ENCODE data around the gene PARS2.
A peak's percentile ranks its signal among the peaks of the same experiment; 100 is the strongest.

The PARS2 gene

GRCh38 chr1:54764133-54764921 lies at the start of gene PARS2:
PARS2 (minus strand) TSS chr1:54764523; CDS start chr1:54759161, 5,362 bp downstream.
- peak; percentile 100 for DNase-seq

DNA sequence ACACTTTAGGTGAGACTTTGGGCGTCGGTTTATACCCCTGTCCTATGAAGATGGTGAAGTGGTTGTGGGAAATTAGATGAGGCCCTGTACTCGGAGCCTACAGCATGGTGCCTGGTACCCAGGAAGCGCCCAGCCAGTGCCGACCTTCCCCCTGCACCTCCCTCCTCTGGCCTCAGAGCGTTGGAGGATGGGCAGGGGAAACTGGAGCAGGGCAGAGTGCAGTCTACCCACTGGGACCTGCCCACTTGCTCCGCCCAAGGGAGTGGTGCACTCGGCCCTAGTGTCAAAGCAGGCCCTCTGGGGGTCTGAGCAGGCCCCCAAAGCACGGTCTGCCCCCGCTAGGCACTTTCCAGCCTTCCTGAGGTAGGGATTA lies 49.8 kb upstream of the PARS2 start:
- no peak for DNase-seq

- no peak for DNase-seq
These were observed 49.3 kb upstream of the PARS2 start for GRCh38 chr1:54813485-54814125.

- no peak for DNase-seq
These were observed 48.6 kb upstream of the PARS2 start for GRCh38 chr1:54812801-54813484.

DNA sequence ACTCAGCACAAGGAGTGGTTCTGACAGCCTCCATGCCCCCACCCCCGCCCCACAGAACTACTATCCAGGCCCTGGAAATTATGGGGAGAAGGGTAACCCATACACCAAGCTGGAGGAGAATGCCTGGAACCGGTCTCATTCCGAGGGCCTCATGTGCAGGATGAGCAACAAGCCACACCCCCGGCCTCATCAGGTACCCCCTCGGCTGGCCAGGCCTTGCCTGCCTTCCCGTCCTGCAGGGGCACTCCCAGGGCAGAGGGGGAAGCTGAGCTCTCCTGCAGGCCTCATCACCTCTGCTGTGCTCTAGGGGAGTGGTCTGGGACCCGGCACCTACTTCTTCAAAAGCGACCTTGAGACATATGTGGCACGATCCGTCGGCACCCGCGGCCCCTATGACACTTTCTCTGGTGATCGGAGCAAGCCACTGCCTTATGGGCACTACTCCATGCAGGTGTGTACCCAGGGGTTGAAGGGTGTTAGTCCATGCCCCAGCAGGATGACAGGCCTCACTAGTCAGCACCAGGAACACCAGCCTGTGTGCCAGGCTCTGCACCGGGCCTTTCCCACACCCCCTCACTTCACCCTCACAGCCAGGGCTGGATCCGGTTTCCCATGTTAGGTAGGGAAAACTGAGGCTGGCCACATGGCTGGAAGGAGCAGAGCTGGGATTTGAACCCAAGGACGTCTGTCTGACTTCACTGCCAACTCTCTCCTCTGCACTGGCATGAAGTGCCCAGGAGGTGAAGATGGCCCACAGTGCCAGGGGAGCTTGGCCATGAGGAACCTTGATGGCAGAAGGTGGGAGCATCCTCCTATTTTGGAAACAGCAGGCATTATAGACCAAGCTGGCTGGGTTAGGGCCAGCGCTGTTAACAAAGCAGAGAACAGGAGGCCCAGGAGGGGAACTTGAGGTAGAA lies 47.7 kb upstream of the PARS2 start:
- DNase-seq, result no peak

- DNase-seq, result no peak
These were observed 46.7 kb upstream of the PARS2 start for GRCh38 chr1:54811066-54811465.

DNA sequence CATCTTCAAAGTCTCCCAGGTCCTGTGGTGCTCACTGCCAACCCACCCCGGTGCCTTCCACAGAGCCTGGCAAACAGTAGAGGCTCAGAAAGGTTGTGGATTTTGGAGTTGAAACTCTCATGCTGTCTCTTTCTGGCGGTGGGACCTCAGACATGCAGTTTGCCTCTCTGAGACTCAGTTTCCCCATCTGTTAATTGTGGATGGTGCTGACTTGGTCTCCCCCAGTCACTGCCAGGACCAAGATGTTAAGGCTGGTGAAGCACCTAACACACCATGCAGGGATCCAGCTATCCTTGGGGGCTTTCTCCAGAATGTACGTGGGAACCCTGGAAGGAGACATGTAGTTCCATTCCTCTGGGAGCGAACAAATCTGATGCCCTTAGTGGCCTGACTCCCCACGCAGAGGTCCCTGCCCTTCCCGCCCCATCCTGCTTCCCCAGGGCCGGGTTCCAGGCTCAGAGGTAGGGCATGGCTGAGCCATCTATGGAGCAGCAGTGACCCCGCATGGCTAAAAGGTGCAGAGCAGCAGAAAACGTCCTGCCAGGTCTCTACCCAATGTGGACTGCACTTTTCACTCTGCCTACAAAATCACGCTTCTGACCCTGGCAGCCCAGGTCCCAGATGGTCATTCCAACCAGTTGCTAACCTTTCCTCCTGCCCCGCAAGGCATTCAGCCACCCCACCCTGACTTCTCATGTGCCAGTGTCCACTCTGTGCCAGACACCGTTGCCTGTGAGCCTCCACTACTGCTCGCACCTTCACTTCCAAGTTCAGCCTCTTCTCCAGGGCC lies 46.0 kb upstream of the PARS2 start:
- DNase-seq, result peak; percentile 53

DNA sequence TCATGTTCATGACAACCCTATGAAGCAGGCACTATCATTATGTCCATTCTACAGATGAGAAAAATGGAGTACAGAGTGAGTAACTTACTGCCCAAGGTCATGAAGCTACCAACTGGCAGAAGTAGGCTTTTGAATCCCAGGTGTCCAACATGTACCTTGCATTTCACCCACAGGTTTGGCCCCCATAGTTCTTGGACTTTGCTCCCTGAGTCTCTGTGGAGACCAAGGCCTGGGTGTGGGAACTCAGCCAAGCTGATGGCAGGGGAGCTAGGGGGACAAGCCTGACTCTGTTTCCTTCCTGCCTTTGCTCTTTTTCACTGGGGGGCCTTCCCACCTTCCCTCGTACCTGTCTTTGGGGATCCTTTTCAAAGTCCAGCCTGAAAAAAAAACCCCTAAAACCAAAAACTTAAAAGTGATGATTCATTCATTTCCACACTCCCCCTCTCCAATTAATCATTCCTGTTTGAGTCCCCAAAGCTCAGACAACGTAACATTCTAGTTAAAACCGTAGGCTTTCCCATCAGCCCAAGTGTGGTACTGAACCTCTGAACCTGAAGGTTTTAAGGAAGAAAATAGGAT lies 45.3 kb upstream of the PARS2 start:
- no peak for DNase-seq

- DNase-seq, result no peak
These were observed 44.3 kb upstream of the PARS2 start for GRCh38 chr1:54808443-54809207.

DNA sequence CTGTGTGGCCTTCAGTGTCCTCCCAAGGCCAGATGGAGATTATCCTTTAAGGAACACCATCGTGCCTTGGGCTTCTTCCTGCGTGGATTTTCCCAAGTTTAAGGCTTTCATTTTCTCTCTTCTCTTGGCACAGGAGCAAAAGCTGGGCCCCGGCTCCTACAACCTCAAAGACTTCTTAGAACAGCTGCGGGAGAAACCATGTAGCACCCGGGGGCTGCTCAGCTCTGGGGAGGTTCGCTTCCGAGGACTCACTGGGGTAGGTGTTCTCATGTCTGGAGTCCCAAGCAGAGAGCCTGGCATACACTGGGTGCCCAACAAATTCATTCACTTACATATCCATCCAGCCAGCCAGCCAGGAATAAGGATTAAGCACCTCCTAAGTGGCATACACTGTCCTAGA lies 43.4 kb upstream of the PARS2 start:
- DNase-seq, result no peak

DNA sequence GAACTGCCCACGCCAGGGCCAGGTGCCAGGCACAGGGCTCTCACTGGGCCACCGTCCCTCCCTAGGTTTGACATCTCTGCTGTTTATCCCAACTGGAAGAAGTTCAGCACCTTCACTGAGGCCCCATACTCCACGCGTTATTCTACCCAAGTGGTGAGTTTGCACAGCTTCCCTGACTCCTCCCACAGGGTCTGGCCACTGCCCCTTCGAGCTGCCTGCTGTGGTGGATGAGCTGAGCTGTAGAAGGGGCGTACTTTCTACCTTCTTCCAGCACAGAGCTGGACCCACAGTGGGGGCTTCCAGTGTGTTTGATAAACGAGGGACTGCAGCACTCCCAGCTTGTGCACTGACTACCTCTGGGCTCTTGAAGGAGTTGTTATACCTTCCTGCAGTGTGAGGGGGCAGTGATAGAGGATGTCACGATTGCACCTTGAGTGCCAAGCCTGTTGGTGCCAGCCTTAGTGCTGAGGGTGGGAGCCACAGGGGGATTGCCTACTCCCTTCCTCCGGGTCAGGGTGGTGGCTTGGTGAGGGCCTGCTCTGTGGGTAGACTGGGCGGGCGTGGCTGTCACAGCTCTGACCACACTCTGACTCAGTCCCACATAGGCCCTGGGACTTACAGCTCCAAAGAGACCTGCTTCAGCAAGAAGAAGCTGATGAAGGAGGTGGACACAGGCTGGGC lies 42.7 kb upstream of the PARS2 start:
- no peak for DNase-seq

DNA sequence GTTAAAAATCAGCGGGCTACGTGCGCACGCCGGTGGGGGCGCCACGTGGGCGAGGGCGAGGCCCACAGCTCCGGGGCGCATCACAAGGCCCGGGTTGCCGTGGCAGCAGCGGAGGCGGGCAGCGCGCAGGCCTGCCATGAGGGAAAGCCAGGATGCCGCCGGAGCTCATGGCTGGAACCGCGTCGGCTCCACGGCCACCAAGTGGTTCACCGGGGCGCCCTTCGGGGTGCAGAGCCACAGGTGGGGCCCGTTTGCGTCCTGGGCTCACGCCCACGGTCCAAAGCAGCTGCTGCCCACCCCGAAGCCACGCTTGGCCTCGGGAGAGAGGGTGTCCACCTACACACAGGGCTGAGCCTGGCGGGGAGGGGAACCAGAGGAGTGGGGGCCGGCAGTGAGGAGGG lies 41.7 kb upstream of the PARS2 start:
- DNase-seq, result no peak

DNA sequence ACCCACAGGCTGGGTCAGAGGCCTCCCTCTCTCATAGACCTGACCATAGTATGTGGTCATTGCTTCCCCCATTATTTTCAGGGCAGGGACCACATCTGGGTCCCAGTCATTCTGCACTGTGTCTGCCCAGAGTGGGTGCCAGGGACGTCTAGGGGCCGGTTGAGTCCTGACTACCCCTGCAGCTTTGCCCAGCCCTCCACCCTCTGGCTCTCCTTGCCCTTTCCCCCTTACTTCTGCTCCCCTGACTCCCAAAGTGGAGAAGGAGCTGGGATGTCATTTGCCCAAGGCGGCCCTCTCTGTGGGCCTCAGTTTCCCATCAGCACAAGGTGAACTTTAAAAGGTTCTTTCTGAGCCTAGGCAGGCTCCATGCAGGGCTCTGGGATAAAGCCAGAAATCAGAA lies 41.1 kb upstream of the PARS2 start:
- DNase-seq, result no peak

- no peak for DNase-seq
These were observed 40.3 kb upstream of the PARS2 start for GRCh38 chr1:54804471-54805132.

- DNase-seq, result no peak
These were observed 39.6 kb upstream of the PARS2 start for GRCh38 chr1:54803761-54804470.

GRCh38 chr1:54800899-54801759 lies 36.8 kb upstream of the PARS2 start, which contains the start of gene TTC22:
TTC22 (minus strand) TSS chr1:54801323; CDS start chr1:54801163, 160 bp downstream.
- no peak for DNase-seq

GRCh38 chr1:54800041-54800898 lies 35.9 kb upstream of the PARS2 start:
- no peak for DNase-seq
